Transverse colon (tissue), 4 donors: ENCODE measurements around the gene ITGB2.

Source experiments
- POLR2A ChIP-seq: fragments of 450-650 bp; IDR thresholded peaks from one replicate; pipeline ENCODE4 v1.6.1; 2016; ENCODE audit warnings: antibody characterized with exemption, mild to moderate bottlenecking, moderate library complexity
- POLR2AphosphoS5 ChIP-seq, 3 donors: sonication (generic); formaldehyde crosslinking; IDR thresholded peaks; one replicate each; pipeline ENCODE4 v1.6.1; 2016; ENCODE audit warnings: antibody characterized with exemption in 3 of 3
- TF ChIP-seq, protein P1 (sequence below), 5 experiments: fragments of 200-600 bp in 3 of 5; fragments of 450-650 bp in 2 of 5; sonication (generic) in 3 of 5; IDR thresholded peaks; 1 replicate in 2 of 5; 2 replicates in 3 of 5; pipeline ENCODE4 v1.5.1; 2016 to 2017; ENCODE audit warnings: antibody characterized with exemption in 5 of 5, inconsistent platforms in 3 of 5, mild to moderate bottlenecking in 2 of 5, moderate library complexity in 1 of 5

DNA sequence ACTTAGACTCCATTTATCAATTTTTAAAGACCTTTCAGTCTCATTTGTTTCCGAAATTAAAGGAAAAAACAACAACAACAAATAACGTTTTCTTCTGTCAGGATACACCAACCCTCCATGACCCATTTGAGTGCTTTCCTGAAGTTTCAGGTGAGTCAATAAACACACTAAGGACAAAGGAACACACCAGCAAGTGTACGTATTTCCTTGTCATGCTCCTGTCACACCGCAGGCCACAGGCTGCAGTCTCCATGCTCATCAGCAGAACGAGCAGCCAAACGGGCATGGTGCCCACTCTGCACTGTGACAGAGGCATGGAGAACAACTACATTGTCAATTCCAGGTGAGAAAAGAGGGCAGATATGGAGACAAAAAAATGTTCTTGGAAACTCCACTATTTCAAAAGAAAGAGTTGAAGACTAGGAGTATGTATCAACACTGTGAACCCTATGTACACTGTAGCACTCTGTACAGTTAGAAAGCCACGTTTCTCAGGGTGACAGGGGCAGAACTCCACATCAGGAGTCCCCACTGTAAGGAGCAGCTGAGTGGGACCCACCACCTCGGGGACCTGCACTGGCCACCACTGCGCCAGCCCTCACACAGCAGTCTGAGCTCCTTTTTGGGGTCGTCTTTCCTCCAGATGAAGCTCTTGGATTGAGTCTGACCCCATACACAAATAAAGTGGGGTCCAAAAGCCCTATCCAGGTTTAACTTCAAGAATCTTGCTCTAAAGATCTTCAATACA, 49.8 kb downstream of the ITGB2 start:
- TF ChIP-seq, protein P1, sequence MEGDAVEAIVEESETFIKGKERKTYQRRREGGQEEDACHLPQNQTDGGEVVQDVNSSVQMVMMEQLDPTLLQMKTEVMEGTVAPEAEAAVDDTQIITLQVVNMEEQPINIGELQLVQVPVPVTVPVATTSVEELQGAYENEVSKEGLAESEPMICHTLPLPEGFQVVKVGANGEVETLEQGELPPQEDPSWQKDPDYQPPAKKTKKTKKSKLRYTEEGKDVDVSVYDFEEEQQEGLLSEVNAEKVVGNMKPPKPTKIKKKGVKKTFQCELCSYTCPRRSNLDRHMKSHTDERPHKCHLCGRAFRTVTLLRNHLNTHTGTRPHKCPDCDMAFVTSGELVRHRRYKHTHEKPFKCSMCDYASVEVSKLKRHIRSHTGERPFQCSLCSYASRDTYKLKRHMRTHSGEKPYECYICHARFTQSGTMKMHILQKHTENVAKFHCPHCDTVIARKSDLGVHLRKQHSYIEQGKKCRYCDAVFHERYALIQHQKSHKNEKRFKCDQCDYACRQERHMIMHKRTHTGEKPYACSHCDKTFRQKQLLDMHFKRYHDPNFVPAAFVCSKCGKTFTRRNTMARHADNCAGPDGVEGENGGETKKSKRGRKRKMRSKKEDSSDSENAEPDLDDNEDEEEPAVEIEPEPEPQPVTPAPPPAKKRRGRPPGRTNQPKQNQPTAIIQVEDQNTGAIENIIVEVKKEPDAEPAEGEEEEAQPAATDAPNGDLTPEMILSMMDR (IDR thresholded peaks at IDR 0.05): no peak
- TF ChIP-seq POLR2AphosphoS5 (IDR thresholded peaks at IDR 0.05) (no peak), POLR2A (no peak)
